SU-DHL-6 (cell line): ENCODE results near the gene GNAQ.
"Not testable (repeated sequence)": the region's sequence is repeated elsewhere in the genome, so short reads cannot be mapped to it uniquely, and the experiment has no call there.

Experiments used
- CTCF ChIP-seq: fragments of 200-600 bp; sonication (generic); IDR thresholded peaks from one replicate; pipeline ENCODE4 v1.5.1; 2017; ENCODE audit warnings: antibody characterized with exemption, mild to moderate bottlenecking, low read length, moderate library complexity; ENCODE audit not compliant: insufficient read depth, poor library complexity, severe bottlenecking
- EZH2phosphoT487 ChIP-seq: fragments of 200-600 bp; sonication (generic), shearing (Covaris generic); conservative IDR thresholded peaks from 2 replicates; pipeline ENCODE4 v1.6.1; 2018; ENCODE audit warnings: mild to moderate bottlenecking, antibody characterized with exemption, low read length, moderate library complexity, mixed read lengths

GRCh38 chr9:78054218-78054617 is 22.6 kb upstream of the GNAQ start:
- TF ChIP-seq CTCF, EZH2phosphoT487: not testable (repeated sequence)
